ENCODE data around the gene ZNF564.
"Not testable (repeated sequence)": the region's sequence is repeated elsewhere in the genome, so short reads cannot be mapped to it uniquely, and the experiment has no call there.

ZNF564 gene

DNA sequence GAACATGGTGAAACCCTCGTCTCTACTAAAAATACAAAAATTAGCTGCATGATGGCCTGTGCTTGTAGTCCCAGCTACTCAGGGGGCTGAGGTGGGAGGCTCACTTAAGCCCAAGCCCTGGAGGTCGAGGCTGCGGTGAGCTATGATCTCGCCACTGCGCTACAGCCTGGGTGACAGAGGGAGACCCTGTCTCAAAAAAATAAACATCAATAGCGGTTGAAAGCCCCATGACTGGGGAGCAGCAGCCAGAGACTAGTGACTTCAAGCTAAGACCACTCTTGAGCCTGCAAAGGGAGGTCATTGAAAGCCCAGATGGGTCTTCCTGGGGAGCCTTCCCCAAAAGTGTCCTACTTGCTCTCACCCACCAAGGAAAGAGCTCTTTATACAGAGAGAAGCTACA, 54.8 kb downstream of the ZNF564 start:
- no peak for DNase-seq (ENCODE audit: low spot score)

GRCh38 chr19:12495002-12495802, 56.1 kb downstream of the ZNF564 start:
- peak; percentile 83 for DNase-seq (ENCODE audit: low spot score)

DNA sequence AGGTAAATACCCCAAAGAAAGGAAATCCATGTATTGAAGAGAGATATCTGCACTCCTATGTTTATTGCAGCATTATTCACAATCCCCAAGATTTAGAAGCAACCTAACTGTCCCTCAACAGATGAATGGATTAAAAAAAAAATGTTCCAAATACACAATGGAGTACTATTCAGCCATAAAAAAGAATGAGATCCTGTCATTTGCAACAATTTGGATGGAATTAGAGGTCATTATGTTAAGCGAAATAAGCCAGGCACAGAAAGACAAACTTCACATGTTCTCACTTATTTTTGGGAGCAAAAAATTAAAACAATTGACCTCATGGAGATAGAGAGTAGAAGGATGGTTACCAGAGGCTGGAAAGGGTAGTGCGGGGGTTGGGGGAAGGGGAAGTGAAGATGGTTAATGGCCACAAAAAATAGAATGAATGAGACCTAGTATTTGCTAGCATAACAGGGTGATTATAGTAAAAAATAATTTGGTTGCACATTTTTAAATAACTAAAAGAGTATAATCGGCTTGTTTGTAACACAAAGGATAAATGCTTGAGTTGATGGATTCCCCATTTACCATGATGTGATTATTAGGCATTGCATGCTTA, 56.9 kb downstream of the ZNF564 start:
- no peak for DNase-seq (ENCODE audit: low spot score)

GRCh38 chr19:12486265-12486783, 65.0 kb downstream of the ZNF564 start:
- not testable (repeated sequence) for DNase-seq (ENCODE audit: low spot score)

DNA sequence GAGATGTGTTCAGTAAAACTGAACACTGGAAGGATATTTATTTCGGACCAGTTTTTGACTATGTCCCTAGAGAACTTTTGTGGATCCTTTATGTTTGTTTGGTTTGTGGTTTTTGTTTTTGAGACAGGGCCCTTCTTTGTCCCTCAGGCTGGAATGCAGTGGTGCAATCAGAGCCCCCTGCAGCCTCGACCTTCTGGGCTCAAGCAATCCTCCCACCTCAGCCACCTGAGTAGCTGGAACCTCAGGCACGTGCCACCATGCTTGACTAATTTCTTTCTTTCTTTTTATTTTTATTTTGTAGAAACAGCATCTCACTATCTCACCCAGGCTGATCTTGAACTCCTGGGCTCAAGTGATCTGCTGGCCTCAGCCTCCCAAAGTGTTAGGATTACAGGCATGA, 65.7 kb downstream of the ZNF564 start:
- no peak for DNase-seq (ENCODE audit: low spot score)

DNA sequence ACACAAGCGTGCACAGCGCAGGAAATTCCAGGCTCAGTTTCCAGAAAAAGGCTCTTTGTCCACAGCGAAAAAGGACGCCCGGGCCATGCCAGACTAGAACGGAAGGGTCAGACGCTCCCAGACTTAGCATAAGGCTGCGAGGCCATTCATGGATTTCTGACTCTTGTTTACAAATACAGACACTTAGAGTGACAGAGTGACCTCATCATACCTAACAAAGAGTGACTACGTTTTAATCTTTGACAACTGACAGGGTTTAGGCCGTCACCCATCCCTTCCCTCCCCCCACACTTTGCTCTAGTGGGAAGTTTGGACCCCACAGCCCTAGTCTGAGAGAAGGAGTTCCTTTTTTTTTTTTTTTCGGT, 66.2 kb downstream of the ZNF564 start:
- DNase-seq (ENCODE audit: low spot score), result no peak

GRCh38 chr19:12484371-12485051, 66.8 kb downstream of the ZNF564 start, which contains the start of gene ZNF709:
ZNF709 (minus strand) TSS chr19:12484816; CDS start chr19:12484657, 159 bp downstream.
- DNase-seq (ENCODE audit: low spot score), result peak; percentile 88

GRCh38 chr19:12484011-12484370, 67.3 kb downstream of the ZNF564 start:
- no peak for DNase-seq (ENCODE audit: low spot score)

DNA sequence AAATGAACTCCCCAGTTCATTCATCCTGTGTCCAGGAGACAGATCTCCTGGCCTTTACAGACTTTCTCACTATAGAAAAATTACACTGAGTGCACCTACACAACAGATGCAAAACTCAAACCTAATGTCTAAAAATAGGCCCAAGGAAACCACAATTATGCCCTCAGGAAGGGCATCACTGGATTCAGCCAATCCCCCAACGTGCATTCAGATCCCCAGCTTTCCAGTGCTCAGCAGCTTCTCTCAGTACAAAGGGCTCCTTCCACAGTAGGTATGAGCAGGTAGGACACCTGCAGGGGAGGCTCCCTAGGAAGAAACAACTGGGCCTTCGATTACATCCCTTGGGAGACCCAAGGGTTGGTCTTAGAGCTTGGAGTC, 68.8 kb downstream of the ZNF564 start:
- DNase-seq (ENCODE audit: low spot score), result no peak

- no peak for DNase-seq (ENCODE audit: low spot score)
Observed at GRCh38 chr19:12481781-12482508, 69.3 kb downstream of the ZNF564 start.

DNA sequence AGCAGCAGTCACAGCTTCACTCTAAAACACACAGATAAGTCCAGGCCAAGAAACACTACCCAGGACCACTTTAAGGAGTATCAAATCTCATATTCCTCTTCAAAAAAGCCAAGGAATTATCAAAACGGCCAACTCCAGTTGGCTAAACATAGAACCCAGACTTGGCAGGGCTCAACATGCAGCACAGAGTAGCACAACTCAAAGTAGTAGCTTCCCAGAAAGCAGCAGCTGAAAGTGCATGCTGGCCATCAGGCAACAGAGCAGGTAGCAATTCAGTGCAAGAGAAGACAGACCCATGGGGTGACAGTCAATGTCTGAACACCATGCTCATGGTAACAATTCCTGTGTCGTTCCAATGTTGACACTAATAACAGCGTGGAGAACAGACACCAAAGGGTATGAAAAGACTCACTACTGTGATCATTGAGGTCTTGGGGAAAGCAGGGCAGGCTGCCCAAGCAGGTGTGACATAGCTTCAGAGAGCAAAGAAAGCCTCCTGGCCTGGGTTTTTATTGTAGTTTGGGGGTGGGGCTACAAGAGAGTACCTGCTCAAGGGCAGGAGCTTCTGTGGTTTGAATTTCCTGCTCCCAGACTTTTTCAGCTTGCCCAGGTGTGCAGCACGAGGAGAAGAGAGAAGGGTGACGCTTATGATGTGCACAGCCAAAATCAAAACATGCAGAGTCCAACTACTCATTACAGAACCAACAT, 72.9 kb downstream of the ZNF564 start:
- no peak for DNase-seq (ENCODE audit: low spot score)
